HG03342 (cell line): ENCODE data around the gene MYO18A.

Experiments used
- ATAC-seq: cut with Tn5 transposase; IDR thresholded peaks from one replicate; pipeline ENCODE4 v1.9.1; 2021; ENCODE audit warnings: mild to moderate bottlenecking, moderate library complexity; ENCODE audit not compliant: unreplicated experiment

Gene MYO18A

GRCh38 chr17:29167393-29168078, 12.7 kb downstream of the MYO18A start:
- no peak for ATAC-seq

DNA sequence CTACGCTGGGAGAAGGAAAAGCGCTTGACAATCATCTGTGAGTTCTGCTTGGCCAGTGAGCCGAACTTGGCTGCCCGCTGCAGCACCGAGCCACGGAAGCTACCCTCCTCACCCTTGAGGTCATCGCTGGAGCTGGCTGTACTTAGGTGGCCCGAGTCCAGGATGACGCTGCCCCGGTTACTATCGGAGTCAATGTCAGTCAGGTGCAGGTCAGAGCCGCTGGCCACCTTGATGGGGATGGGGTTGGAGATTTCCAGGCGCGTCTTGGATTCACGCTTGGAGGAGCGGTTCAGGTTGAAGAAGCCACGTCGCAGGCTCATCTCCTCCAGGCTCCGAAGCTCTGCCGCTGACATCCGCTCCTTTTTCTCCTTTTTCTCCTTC, 13.7 kb downstream of the MYO18A start:
- no peak for ATAC-seq

DNA sequence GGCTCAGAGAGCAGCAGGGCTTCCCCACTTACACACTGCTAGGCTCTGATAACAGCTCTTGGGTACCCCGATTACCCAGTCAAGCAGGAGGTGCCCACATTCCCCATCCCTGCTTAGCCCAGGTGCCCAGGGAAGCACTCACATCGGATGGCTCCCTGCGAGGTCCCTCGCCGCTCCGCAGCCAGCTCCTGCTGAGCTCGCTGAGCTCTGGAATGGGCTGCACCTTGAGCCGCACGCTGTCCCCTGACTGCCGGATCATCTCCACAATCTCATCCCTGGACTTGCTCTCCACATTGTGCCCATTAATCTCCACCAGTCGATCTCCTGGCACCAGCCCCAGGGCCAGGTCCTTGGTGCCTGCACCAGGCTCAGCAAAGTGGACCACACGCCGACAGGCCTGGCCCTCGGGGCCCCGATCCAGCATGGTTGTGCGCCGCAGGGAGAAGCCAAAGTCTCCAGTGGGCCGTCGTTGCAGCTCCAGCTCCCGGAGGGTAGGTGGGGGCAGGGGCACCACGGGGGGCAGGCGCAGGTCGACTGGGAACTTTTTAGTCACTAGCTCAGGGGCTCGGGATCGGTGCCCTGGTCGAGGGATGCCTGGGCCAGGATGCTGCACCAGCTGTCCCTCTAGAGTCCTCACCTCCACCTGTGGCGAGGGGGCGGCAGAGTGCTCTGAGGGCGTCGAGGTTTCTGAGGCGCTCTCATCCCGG, 14.2 kb downstream of the MYO18A start:
- ATAC-seq, result no peak

GRCh38 chr17:29165261-29165660, 14.9 kb downstream of the MYO18A start:
- no peak for ATAC-seq

- ATAC-seq, result no peak
Observed at GRCh38 chr17:29163563-29163962, 16.6 kb downstream of the MYO18A start.

DNA sequence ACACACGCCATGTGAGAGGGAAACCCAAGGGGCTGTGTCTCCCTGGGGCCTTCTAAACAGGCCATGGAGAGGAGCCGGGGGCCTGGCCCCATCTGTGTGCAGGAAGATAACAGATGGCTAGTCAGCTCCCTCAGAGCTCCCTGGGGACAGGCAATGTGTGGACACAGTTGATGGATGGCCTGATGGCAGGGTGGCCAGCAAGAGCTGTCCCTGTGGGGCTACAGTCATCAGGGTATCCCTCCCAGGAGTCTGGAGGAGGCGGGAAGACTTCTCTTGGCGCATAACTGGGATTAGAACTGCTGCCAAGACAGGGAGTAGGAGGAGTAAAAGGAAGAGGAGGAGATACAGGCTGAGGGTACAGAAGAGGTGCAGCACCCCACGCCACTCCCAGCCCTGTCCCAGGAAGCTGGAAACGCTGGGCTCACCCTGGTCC, 17.3 kb downstream of the MYO18A start:
- ATAC-seq, result no peak

- no peak for ATAC-seq
Observed at GRCh38 chr17:29162082-29162908, 17.9 kb downstream of the MYO18A start.

DNA sequence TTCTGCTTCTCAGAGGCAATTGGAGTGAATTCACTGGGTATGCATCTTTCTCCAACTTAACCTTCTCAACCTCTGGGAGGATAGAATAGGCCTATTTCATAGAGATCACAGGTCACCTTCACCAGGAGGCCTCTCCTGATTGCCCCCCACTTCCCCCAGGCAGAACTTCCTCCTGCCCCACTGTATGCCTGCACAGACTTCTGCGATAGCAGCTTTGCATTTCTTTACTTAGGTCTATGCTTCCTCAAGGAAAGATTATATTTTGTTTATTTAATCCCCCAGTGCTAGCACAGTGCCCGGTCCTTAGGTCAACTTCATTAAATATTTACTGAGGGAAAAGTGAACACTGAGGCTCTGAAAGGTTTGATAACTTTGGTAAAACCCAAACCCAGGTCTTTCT, 19.9 kb downstream of the MYO18A start:
- no peak for ATAC-seq

DNA sequence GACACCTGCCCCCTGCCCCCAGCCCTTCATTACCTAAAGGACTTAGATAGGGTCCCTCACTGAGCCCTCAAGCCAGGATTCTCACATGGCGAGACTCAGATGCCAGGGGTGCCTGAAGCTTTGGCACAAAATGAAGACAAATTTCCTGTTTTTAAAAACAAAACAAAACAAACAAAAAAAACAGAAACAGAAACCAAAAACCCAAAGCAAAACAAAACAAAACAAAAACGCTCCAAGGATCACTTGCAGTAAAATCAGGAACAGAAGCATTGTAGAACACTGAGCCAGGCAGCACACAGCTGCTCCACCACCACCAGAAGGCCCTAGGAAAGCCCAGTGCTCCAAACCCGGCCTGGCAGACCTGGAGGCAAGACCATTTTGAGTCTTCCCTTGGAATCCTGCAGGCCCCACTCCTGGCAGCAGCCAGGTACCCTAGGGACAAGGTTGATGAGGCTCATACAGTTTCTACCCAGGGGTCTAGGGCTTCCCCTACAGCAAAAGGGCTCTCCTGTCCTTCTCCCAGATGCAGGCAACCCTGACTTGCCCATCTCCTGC, 20.8 kb downstream of the MYO18A start:
- ATAC-seq, result no peak

DNA sequence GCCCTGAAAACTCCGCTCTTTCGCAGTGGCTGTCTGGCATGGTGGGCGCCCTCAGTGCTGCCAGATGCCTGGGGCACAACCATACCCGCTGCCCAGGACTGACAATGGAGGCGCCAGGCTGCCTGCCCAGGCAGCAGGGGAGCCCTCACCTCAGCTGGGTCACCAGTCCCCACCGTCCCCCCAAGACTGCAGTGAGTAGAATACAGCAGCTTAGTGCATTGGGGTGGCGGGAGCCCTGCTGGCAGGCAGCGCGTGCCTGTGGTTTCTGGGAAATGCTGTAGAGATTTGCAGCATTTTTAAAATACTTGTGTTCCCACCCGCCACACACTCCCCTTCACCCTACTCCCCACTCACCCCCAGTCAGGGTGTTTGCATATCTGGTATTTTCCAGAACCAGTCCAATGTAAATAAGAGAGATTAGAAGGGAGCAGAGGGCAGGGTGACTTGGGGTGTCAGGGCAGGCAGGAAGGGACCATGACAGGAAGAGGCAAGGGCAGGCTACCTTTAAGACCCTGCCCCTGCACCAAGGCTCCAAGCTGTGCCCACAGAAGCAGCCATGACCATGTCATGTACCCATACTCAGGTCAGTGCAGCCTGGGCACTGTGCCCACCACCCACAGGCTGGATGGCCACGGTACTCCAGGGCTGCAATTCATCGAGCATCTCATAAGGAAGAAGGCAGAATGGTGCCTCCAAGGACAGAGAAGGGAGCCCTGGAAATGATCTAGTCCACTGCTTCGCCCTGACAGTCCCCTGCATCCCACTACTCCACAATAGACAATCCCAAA, 21.5 kb downstream of the MYO18A start:
- no peak for ATAC-seq

GRCh38 chr17:29158096-29158487, 22.1 kb downstream of the MYO18A start:
- no peak for ATAC-seq

DNA sequence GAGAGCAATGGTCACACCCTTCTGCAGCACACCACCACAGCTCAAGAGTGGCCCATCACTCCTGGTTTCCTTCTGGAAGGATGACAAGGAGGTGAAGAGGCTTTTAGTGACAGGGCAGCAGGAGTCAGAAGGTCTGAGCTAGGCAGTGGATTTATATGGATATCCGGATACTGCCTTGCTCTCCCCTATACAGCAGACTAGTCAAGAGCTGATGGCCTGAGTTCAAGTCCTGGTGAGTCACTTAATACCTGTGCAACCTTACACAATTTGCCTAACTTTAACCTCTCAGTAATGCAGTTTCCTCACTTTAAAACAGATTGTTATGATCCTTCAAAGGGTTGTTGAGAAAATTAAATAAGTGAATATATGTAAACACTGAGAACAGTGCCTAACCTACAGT, 22.9 kb downstream of the MYO18A start:
- no peak for ATAC-seq

- ATAC-seq, result no peak
Observed at GRCh38 chr17:29156781-29157180, 23.4 kb downstream of the MYO18A start.

DNA sequence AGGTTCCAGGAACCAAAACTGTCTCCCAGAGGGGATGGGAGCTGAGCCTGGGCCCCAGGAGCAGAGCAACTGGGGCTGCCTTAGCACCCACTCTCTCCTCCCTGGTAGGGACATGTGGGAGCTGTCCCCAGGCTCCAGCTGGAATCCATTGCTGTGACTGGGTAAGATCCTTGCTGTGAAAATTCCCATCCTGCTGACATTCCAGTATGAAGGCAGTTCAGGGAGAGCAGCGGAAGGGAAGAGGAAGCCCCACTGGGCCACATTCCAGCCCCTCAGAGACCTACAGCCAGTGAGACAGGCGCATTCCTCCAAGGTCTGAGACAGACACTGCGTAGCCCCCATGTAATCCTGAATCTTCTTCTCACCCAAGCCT, 24.2 kb downstream of the MYO18A start:
- no peak for ATAC-seq

DNA sequence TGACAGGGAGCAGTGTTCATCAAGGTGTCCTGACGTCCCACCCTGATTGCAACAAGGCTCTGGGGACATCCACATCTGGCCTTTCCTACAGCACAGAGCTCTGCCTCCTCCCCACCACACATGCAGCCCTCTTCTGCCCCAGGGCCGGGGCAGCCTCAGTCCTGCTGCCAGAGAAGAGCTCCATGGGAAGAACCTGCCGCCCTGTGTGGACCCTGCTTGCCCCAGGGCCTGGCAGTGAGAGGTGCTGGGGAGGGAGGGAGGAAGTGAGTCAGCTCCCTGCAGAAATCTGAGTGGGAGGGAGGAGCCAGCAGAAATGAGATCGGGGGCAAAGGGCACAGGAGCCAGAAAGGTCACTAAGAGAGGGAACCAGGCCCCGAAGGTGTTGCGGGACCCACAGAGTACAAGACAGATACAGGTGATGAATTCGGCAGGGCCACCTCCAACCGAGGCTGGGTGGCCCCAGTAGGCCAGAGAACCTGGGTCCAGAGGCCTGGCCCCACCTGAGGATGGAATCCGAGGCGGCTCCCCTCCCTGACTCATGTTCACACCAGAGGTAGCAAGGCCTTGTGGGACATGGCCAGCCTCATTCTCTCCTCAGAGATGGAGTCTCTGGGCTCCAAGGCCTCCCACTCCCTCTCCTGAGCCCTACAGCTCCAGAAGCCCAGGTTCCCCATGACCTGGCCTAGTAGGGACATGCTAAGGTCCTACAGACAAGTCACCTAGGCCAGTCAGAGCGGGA, 24.8 kb downstream of the MYO18A start:
- ATAC-seq, result no peak

DNA sequence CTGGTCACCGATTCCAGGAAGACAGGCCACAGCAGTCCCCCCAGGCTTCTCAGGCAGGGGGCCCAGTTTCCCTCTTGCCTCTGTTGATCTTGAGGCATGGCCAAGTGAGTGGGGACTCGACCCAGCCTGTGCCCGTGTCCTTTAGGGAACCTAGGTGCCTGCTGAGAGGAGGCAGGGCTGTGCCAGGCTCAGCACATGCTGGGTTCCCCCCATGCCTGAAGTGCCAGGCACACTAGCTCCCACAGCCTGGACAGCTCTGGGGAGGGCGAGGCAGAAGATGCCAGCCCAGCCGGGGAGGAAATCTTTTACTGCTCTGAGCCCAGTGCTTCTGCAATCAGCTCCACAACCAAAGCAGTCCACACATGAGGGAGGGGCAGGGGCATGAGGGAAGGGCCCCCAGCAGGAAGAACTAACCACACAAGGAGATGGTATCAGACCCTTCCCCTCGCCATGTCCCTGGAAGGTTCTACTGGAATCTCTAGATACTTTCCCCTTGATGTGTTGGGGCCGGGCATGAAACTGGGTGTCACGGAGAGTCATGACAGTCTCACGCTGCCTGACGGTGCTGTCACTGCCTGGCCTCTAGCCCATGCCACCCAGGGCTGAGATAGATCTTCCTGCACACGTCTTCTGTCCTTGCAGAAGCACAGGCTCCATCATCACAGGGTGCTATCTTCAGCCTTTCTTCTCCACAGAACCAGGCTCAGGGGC, 25.5 kb downstream of the MYO18A start:
- no peak for ATAC-seq

- no peak for ATAC-seq
Observed at GRCh38 chr17:29151567-29151966, 28.6 kb downstream of the MYO18A start.

- no peak for ATAC-seq
Observed at GRCh38 chr17:29150161-29150560, 30.0 kb downstream of the MYO18A start.

DNA sequence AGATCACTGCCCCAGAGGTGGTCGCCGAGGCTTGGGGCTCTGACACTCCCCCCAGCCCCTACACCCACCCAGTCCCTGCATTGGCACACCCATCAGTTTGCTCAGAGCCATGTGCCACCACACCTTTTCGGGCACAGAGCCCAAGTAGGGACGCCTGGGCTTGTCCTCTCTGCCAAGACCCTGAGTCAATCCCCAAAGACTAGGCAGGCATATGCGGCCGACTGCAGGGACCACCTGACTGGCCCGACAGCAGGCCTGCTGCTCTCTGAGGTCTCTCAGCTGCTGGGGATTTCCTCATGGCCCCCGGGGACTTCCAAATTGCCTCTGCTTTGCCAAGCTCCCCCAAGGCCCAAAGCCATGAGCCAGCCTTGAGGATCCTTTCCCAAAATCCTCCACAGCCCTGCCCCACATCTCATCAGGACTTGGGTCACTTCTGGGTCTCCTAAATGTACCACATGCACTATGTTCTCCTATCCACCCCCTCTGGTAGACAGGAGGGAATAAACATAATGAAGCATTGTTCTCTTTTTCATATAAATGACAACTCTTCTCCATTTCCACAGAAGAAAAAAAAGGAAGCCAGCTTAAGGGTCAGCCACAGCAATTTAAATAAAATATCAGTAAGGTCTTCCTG, 30.6 kb downstream of the MYO18A start:
- no peak for ATAC-seq
